ENCODE measurements around the gene SLC25A51. TPM values are rescaled to one million over a fixed set of nuclear protein-coding genes. Genes with fewer than 3 reads are reported as not detected.

Gene SLC25A51
- polyA plus RNA-seq, 1 donor (not counting 4 experiments of a cell fraction or from before 2014, with no cell fraction given), result 22.2 TPM

- H3K36me3 ChIP-seq (ENCODE audit: control insufficient read depth in 2 of 2, extremely low read depth in 1 of 2, insufficient read depth in 2 of 2, low read length in 2 of 2), result peaks cover 9 to 13% of the 10 kb centered on the region in 2 experiments
- peaks cover 14% of the 10 kb centered on the region for H3K79me2 ChIP-seq (ENCODE audit: control insufficient read depth, insufficient read depth, low read length)
- no peaks in the 10 kb centered on the region for H4K20me1 ChIP-seq (ENCODE audit: control insufficient read depth, extremely low read depth, insufficient read depth, low read length)
- DNase-seq (ENCODE audit: low read depth, low spot score) (no peak), FAIRE-seq (no peak)
- no peaks in the 10 kb centered on the region for H3K27me3 ChIP-seq (ENCODE audit: control insufficient read depth, extremely low read depth, insufficient read depth, low read length)
- no peak overlapping the region for H3K27ac ChIP-seq (ENCODE audit: control insufficient read depth, insufficient read depth, low read length)
- H3K4me1 ChIP-seq (ENCODE audit: control insufficient read depth, extremely low read depth, insufficient read depth, low read length), result peaks cover 6% of the 10 kb centered on the region
- no peak overlapping the region for H3K4me3 ChIP-seq (ENCODE audit: control insufficient read depth in 2 of 3, extremely low read depth in 1 of 3, insufficient read depth in 2 of 3, low read depth in 1 of 3, low read length in 3 of 3)
- TF ChIP-seq EZH2 (IDR thresholded peaks at IDR 0.05; ENCODE audit: low read length) (no peak), CTCF (optimal IDR thresholded peaks at IDR 0.05 in 1 of 3, IDR thresholded peaks at IDR 0.05 in 1 of 3, conservative IDR thresholded peaks at IDR 0.05 in 1 of 3; ENCODE audit: extremely low read depth in 1 of 3, insufficient read depth in 2 of 3, low read length in 3 of 3) (no peak)
- H3K9me1 ChIP-seq (ENCODE audit: control insufficient read depth, extremely low read depth, insufficient read depth, low read length), result no peaks in the 10 kb centered on the region
- H2AFZ ChIP-seq (ENCODE audit: control insufficient read depth, low read length), result no peak overlapping the region
- no peaks in the 10 kb centered on the region for H3K9me3 ChIP-seq (ENCODE audit: control insufficient read depth, low read depth, low read length)
- H3K9ac ChIP-seq (ENCODE audit: control insufficient read depth, extremely low read depth, insufficient read depth, low read length), result no peak overlapping the region
- H3K4me2 ChIP-seq (ENCODE audit: control insufficient read depth, extremely low read depth, insufficient read depth, low read depth, low read length), result no peak overlapping the region
- dilution Hi-C loops (cut with MboI; ENCODE audit: extremely low pct_ligation_motif_present, low sequenced_read_pairs), result no loop called here
Measured at GRCh38 chr9:37928552-37929430, 24.9 kb upstream of the SLC25A51 start.

- Histone ChIP-seq H3K4me3 (ENCODE audit: control insufficient read depth in 2 of 3, extremely low read depth in 1 of 3, insufficient read depth in 2 of 3, low read depth in 1 of 3, low read length in 3 of 3) (no peak overlapping the region), H3K9me3 (ENCODE audit: control insufficient read depth, low read depth, low read length) (no peaks in the 10 kb centered on the region), H3K27me3 (ENCODE audit: control insufficient read depth, extremely low read depth, insufficient read depth, low read length) (no peaks in the 10 kb centered on the region), H3K36me3 (ENCODE audit: control insufficient read depth in 2 of 2, extremely low read depth in 1 of 2, insufficient read depth in 2 of 2, low read length in 2 of 2) (peaks cover 10 to 11% of the 10 kb centered on the region in 2 experiments), H3K79me2 (ENCODE audit: control insufficient read depth, insufficient read depth, low read length) (peaks cover 16% of the 10 kb centered on the region), H3K9me1 (ENCODE audit: control insufficient read depth, extremely low read depth, insufficient read depth, low read length) (no peaks in the 10 kb centered on the region), H3K4me2 (ENCODE audit: control insufficient read depth, extremely low read depth, insufficient read depth, low read depth, low read length) (no peak overlapping the region), H4K20me1 (ENCODE audit: control insufficient read depth, extremely low read depth, insufficient read depth, low read length) (no peaks in the 10 kb centered on the region), H2AFZ (ENCODE audit: control insufficient read depth, low read length) (no peak overlapping the region), H3K9ac (ENCODE audit: control insufficient read depth, extremely low read depth, insufficient read depth, low read length) (no peak overlapping the region), H3K27ac (ENCODE audit: control insufficient read depth, insufficient read depth, low read length) (no peak overlapping the region), H3K4me1 (ENCODE audit: control insufficient read depth, extremely low read depth, insufficient read depth, low read length) (peaks cover 15% of the 10 kb centered on the region)
- no peak for TF ChIP-seq EZH2 (IDR thresholded peaks at IDR 0.05; ENCODE audit: low read length)
- TF ChIP-seq CTCF (optimal IDR thresholded peaks at IDR 0.05 in 1 of 3, IDR thresholded peaks at IDR 0.05 in 1 of 3, conservative IDR thresholded peaks at IDR 0.05 in 1 of 3; ENCODE audit: extremely low read depth in 1 of 3, insufficient read depth in 2 of 3, low read length in 3 of 3), result no peak
- dilution Hi-C loops (cut with MboI; ENCODE audit: extremely low pct_ligation_motif_present, low sequenced_read_pairs), result no loop called here
- FAIRE-seq, result no peak
- DNase-seq (ENCODE audit: low read depth, low spot score), result no peak
Measured at GRCh38 chr9:37927601-37928551, 23.9 kb upstream of the SLC25A51 start.

Measured in keratinocyte (primary cell).